A549 (cell line): ENCODE results near the gene PPL. TPM values are rescaled to one million over a fixed set of nuclear protein-coding genes. Genes with fewer than 3 reads are reported as not detected.

Source experiments
- ATAC-seq, 2 experiments: fragments of 200-7000 bp in 1 of 2; fragments of >200 bp in 1 of 2; cut with Nextera tagmentation in 1 of 2; cut with Tn5 transposase in 1 of 2; 3 replicates each; pipeline versions ENCODE4 v1.8.0 to v1.9.1; 2018 to 2020; ENCODE audit warnings: mild to moderate bottlenecking in 1 of 2, moderate library complexity in 1 of 2
- CTCF ChIA-PET: fragments of 300-600 bp; sonication (Branson Sonifier 250); formaldehyde crosslinking; extraction: SDS; loops from one replicate; lab custom pipeline; 2021; ENCODE audit warnings: antibody characterized with exemption, inconsistent platforms; lab: Yijun Ruan, JAX
- POLR2A ChIA-PET: fragments of 350-600 bp; formaldehyde crosslinking; extraction: SDS; loops from one replicate; lab custom pipeline; 2021; ENCODE audit warnings: antibody characterized with exemption, inconsistent platforms; lab: Yijun Ruan, JAX
- DNase-seq, 2 experiments: peaks; one replicate each; pipeline versions ENCODE4 v3.0.0 to v3.0.0-alpha.2; 2011 to 2016; ENCODE audit warnings: low read depth in 1 of 2, low spot score in 1 of 2
- FAIRE-seq: peaks from 2 replicates; lab custom pipeline; 2011; peaks lifted over from hg19 to GRCh38; lab: Jason Lieb, UNC
- H3K27ac ChIP-seq, 2 experiments: fragments of >200 bp; sonication (Bioruptor Twin); formaldehyde crosslinking; 3 replicates each; pipeline ENCODE4 v1.5.1; 2016 to 2017
- H3K4me1 ChIP-seq: fragments of >200 bp; sonication (Bioruptor Twin); formaldehyde crosslinking; 3 replicates; pipeline ENCODE4 v1.6.1; 2016
- H3K4me2 ChIP-seq: fragments of >200 bp; sonication (Bioruptor Twin); formaldehyde crosslinking; 3 replicates; pipeline ENCODE4 v1.6.1; 2016
- H3K4me3 ChIP-seq: fragments of >200 bp; sonication (Bioruptor Twin); formaldehyde crosslinking; 3 replicates; pipeline ENCODE4 v1.5.1; 2016
- H3K9me3 ChIP-seq: fragments of >200 bp; sonication (Bioruptor Twin); formaldehyde crosslinking; 3 replicates; pipeline ENCODE4 v1.6.1; 2016
- ATOH8 ChIP-seq: fragments of 250-450 bp; sonication (Bioruptor Pico); IDR thresholded peaks from 2 replicates; pipeline ENCODE4 v1.5.0; 2020; ENCODE audit warnings: low read depth, mild to moderate bottlenecking, moderate library complexity
- BHLHE40 ChIP-seq: IDR thresholded peaks from 2 replicates; pipeline ENCODE4 v1.6.1; 2012; ENCODE audit warnings: low read depth, low read length, inconsistent platforms
- CBX2 ChIP-seq: fragments of 200-600 bp; sonication (generic); IDR thresholded peaks from 2 replicates; pipeline ENCODE4 v1.6.1; 2016; ENCODE audit warnings: low read depth, mild to moderate bottlenecking, borderline replicate concordance
- CHD4 ChIP-seq: fragments of 200-600 bp; sonication (generic); IDR thresholded peaks from 2 replicates; pipeline ENCODE4 v1.6.1; 2016; ENCODE audit warnings: antibody characterized with exemption, mild to moderate bottlenecking, borderline replicate concordance
- EHMT2 ChIP-seq: fragments of 200-600 bp; sonication (generic); IDR thresholded peaks from 2 replicates; pipeline ENCODE4 v1.6.1; 2016; ENCODE audit warnings: antibody characterized with exemption, low read depth, mild to moderate bottlenecking, moderate library complexity
- ELK1 ChIP-seq: fragments of 150-350 bp; IDR thresholded peaks from 2 replicates; pipeline ENCODE4 v1.6.1; 2014; ENCODE audit warnings: low read depth, mild to moderate bottlenecking, low read length
- FOXS1 ChIP-seq: fragments of 250-450 bp; sonication (Bioruptor Pico); IDR thresholded peaks from 2 replicates; pipeline ENCODE4 v1.5.0; 2020; ENCODE audit warnings: mild to moderate bottlenecking, moderate library complexity
- HDAC2 ChIP-seq: fragments of 200-600 bp; sonication (generic); IDR thresholded peaks from 2 replicates; pipeline ENCODE4 v1.6.1; 2016
- HES2 ChIP-seq: fragments of >200 bp; sonication (Bioruptor Twin); formaldehyde crosslinking; IDR thresholded peaks from 2 replicates; pipeline ENCODE4 v1.6.1; 2016
- HOXA7 ChIP-seq: fragments of 250-450 bp; sonication (Bioruptor Pico); IDR thresholded peaks from 2 replicates; pipeline ENCODE4 v1.5.0; 2020; ENCODE audit warnings: mild to moderate bottlenecking, moderate library complexity
- HOXB13 ChIP-seq: fragments of 250-450 bp; sonication (Bioruptor Pico); IDR thresholded peaks from 2 replicates; pipeline ENCODE4 v1.5.0; 2020; ENCODE audit warnings: low read depth, mild to moderate bottlenecking, moderate library complexity
- KDM5A ChIP-seq: fragments of 200-600 bp; sonication (generic); IDR thresholded peaks from 2 replicates; pipeline ENCODE4 v1.6.1; 2016; ENCODE audit warnings: antibody characterized with exemption, mild to moderate bottlenecking
- MAX ChIP-seq: IDR thresholded peaks from 2 replicates; pipeline ENCODE4 v1.6.1; 2012
- MAZ ChIP-seq: fragments of 150-350 bp; IDR thresholded peaks from 2 replicates; pipeline ENCODE4 v1.6.1; 2014; ENCODE audit warnings: antibody characterized with exemption, low read depth, low read length, borderline replicate concordance
- NFE2L2 ChIP-seq: fragments of 150-350 bp; conservative IDR thresholded peaks from 2 replicates; pipeline ENCODE4 v1.6.1; 2014; ENCODE audit warnings: low read length
- NPAS2 ChIP-seq: fragments of 250-450 bp; sonication (Bioruptor Pico); IDR thresholded peaks from 2 replicates; pipeline ENCODE4 v1.8.0; 2022; ENCODE audit warnings: mild to moderate bottlenecking, moderate library complexity, borderline replicate concordance
- POLR2AphosphoS2 ChIP-seq: conservative IDR thresholded peaks from 2 replicates; pipeline ENCODE4 v1.6.1; 2012; ENCODE audit warnings: low read length, improper control_type of control experiment, inconsistent platforms
- RCOR1 ChIP-seq: fragments of 150-350 bp; IDR thresholded peaks from 2 replicates; pipeline ENCODE4 v1.6.1; 2014; ENCODE audit warnings: antibody characterized with exemption, low read length, low read depth
- TP53 ChIP-seq: fragments of 250-450 bp; sonication (Bioruptor Pico); IDR thresholded peaks from 2 replicates; pipeline ENCODE4 v1.5.0; 2021; ENCODE audit warnings: mild to moderate bottlenecking, moderate library complexity
- ZFP36 ChIP-seq: fragments of 450-650 bp; IDR thresholded peaks from 2 replicates; pipeline ENCODE4 v1.6.1; 2014; ENCODE audit warnings: borderline replicate concordance; ENCODE audit not compliant: partially characterized antibody
- ZNF302 ChIP-seq: fragments of 250-450 bp; sonication (Bioruptor Pico); IDR thresholded peaks from 2 replicates; pipeline ENCODE4 v1.9.0; 2021; ENCODE audit warnings: inconsistent platforms, mild to moderate bottlenecking, moderate library complexity
- WGBS: methylation state at CpG from one replicate; pipeline ENCODE4 v1.1.6; 2017; ENCODE audit errors: missing lambda C conversion rate; 5-methylcytosine and 5-hydroxymethylcytosine counted together
- polyA plus RNA-seq, 4 experiments: library from polyadenylated mRNA; depleted of rRNA in 3 of 4; stranded (reverse); fragments of >200 nt; fragmentation: RNase III in 1 of 4; extraction: RNeasy Plus Mini Kit Qiagen cat#74134 plus additional on column Dnase treatment in 1 of 4; gene quantifications; 2 replicates in 3 of 4; 3 replicates in 1 of 4; pipeline ENCODE4 v1.2.3, GENCODE V29; 2011 to 2017

Gene PPL
- polyA plus RNA-seq, 2 of the 4 experiments (the other 2 are of a cell fraction), result 1.8 to 2.6 TPM

- H3K4me2 ChIP-seq, result no peak overlapping the region
- TF ChIP-seq HES2 (no peak), ZFP36 (no peak), EHMT2 (no peak), CHD4 (no peak), ATOH8 (CRISPR knock-in tag) (no peak), RCOR1 (no peak), FOXS1 (CRISPR knock-in tag) (no peak), NPAS2 (CRISPR knock-in tag) (no peak), ZNF302 (CRISPR knock-in tag) (no peak), HOXB13 (CRISPR knock-in tag) (no peak), BHLHE40 (no peak)
- no peak overlapping the region for H3K27ac ChIP-seq
- no peak overlapping the region for H3K4me3 ChIP-seq
- FAIRE-seq, result no peak
- WGBS, result 65% methylated on average over 7 of the region's 7 CpGs
- ChIA-PET CTCF (interaction anchor here (0.6 to 1.6 kb wide), 4 partner anchors 9 to 107 kb away, joined by 3 to 4 read pairs (median 3); no protein-coding TSS in a partner anchor), POLR2A (no interaction called here)
- H3K9me3 ChIP-seq, result no peaks in the 10 kb centered on the region
- ATAC-seq, result no peak; a peak in 2 of 6 replicates
- DNase-seq, result no peak
- no peaks in the 10 kb centered on the region for H3K4me1 ChIP-seq
Measured at GRCh38 chr16:4979164-4979563, 42.2 kb upstream of the PPL start.

- no peak overlapping the region for H3K27ac ChIP-seq
- WGBS, result 62% methylated on average over 5 of the region's 5 CpGs
- no peak overlapping the region for H3K4me2 ChIP-seq
- ChIA-PET CTCF (interaction anchor here (1.0 kb wide), 1 partner anchor 21 kb away, joined by 3 read pairs; no protein-coding TSS in a partner anchor), POLR2A (no interaction called here)
- no peak for ATAC-seq
- H3K9me3 ChIP-seq, result no peaks in the 10 kb centered on the region
- no peak overlapping the region for H3K4me3 ChIP-seq
- no peak for DNase-seq
- FAIRE-seq, result no peak
- H3K4me1 ChIP-seq, result no peaks in the 10 kb centered on the region
- TF ChIP-seq ATOH8 (CRISPR knock-in tag), result no peak
- TF ChIP-seq ELK1, result no peak
- TF ChIP-seq TP53 (CRISPR knock-in tag), result no peak
- no peak for TF ChIP-seq HOXA7 (CRISPR knock-in tag)
- TF ChIP-seq MAZ, result no peak
- no peak for TF ChIP-seq HES2
- no peak for TF ChIP-seq NFE2L2
- no peak for TF ChIP-seq MAX
- no peak for TF ChIP-seq KDM5A
Measured at GRCh38 chr16:4976611-4977145, 39.7 kb upstream of the PPL start.

- no peaks in the 10 kb centered on the region for H3K4me1 ChIP-seq
- ChIA-PET CTCF (interaction anchor here (1.0 kb wide), 1 partner anchor 20 kb away, joined by 3 read pairs; no protein-coding TSS in a partner anchor), POLR2A (no interaction called here)
- H3K4me2 ChIP-seq, result no peak overlapping the region
- WGBS, result 50% methylated on average over 2 of the region's 2 CpGs
- no peak overlapping the region for H3K4me3 ChIP-seq
- no peak overlapping the region for H3K27ac ChIP-seq
- no peak for DNase-seq
- no peaks in the 10 kb centered on the region for H3K9me3 ChIP-seq
- no peak for TF ChIP-seq CBX2
- TF ChIP-seq HDAC2, result no peak
- TF ChIP-seq CHD4, result no peak
- TF ChIP-seq HOXA7 (CRISPR knock-in tag), result no peak
- no peak for TF ChIP-seq POLR2AphosphoS2
- FAIRE-seq, result no peak
- no peak for ATAC-seq
Measured at GRCh38 chr16:4976079-4976478, 39.1 kb upstream of the PPL start.
